H9 (cell line): ENCODE results near the gene CATSPERB. TPM values are rescaled to one million over a fixed set of nuclear protein-coding genes. Genes with fewer than 3 reads are reported as not detected.

Source experiments
- DNase-seq: peaks from one replicate; pipeline ENCODE4 v3.0.0-alpha.2; 2017
- H2AFZ ChIP-seq: one replicate; pipeline ENCODE4 v1.6.1; 2013; ENCODE audit warnings: mild to moderate bottlenecking, low read length, control low read depth, moderate library complexity
- H2AK5ac ChIP-seq: 2 replicates; pipeline ENCODE4 v1.6.1; 2013; ENCODE audit warnings: low read length, control low read depth, mixed read lengths; ENCODE audit not compliant: insufficient read length
- H2BK120ac ChIP-seq: one replicate; pipeline ENCODE4 v1.6.1; 2013; ENCODE audit warnings: low read depth, mild to moderate bottlenecking, low read length, control low read depth, inconsistent platforms; ENCODE audit not compliant: poor library complexity, severe bottlenecking
- H2BK12ac ChIP-seq: 2 replicates; pipeline ENCODE4 v1.6.1; 2013; ENCODE audit warnings: low read length, control low read depth, mixed read lengths, low read depth; ENCODE audit not compliant: insufficient read length
- H2BK15ac ChIP-seq: 2 replicates; pipeline ENCODE4 v1.6.1; 2013; ENCODE audit warnings: low read depth, low read length, control low read depth
- H2BK20ac ChIP-seq: one replicate; pipeline ENCODE4 v1.6.1; 2013; ENCODE audit warnings: low read depth, mild to moderate bottlenecking, low read length, control low read depth, inconsistent platforms; ENCODE audit not compliant: poor library complexity, severe bottlenecking
- H2BK5ac ChIP-seq: 2 replicates; pipeline ENCODE4 v1.6.1; 2013; ENCODE audit warnings: low read length, control low read depth, mixed read lengths; ENCODE audit not compliant: insufficient read length
- H3K14ac ChIP-seq: 2 replicates; pipeline ENCODE4 v1.6.1; 2013; ENCODE audit warnings: low read length, control low read depth; ENCODE audit not compliant: insufficient read depth
- H3K18ac ChIP-seq: 2 replicates; pipeline ENCODE4 v1.6.1; 2013; ENCODE audit warnings: low read depth, mild to moderate bottlenecking, mixed read lengths, low read length, control low read depth; ENCODE audit not compliant: insufficient read length
- H3K23ac ChIP-seq: 2 replicates; pipeline ENCODE4 v1.6.1; 2013; ENCODE audit warnings: low read length, control low read depth, mixed read lengths, low read depth; ENCODE audit not compliant: insufficient read length
- H3K23me2 ChIP-seq: 2 replicates; pipeline ENCODE4 v1.6.1; 2013; ENCODE audit warnings: low read depth, mild to moderate bottlenecking, mixed read lengths, low read length, control low read depth; ENCODE audit not compliant: insufficient read length, poor library complexity, severe bottlenecking
- H3K27ac ChIP-seq: 2 replicates; pipeline ENCODE4 v1.5.1; 2013; ENCODE audit warnings: low read length, control low read depth, mixed read lengths, low read depth; ENCODE audit not compliant: insufficient read length
- H3K27me3 ChIP-seq: 2 replicates; pipeline ENCODE4 v1.6.1; 2013; ENCODE audit warnings: low read length, control low read depth, inconsistent platforms; ENCODE audit not compliant: insufficient read depth
- H3K4ac ChIP-seq: 2 replicates; pipeline ENCODE4 v1.6.1; 2013; ENCODE audit warnings: low read depth, mild to moderate bottlenecking, control low read depth, inconsistent platforms, low read length, moderate library complexity
- H3K4me1 ChIP-seq: 2 replicates; pipeline ENCODE4 v1.6.1; 2013; ENCODE audit warnings: low read length, control low read depth, inconsistent platforms; ENCODE audit not compliant: insufficient read depth
- H3K4me2 ChIP-seq: 2 replicates; pipeline ENCODE4 v1.6.1; 2013; ENCODE audit warnings: low read length, control low read depth, mixed read lengths; ENCODE audit not compliant: insufficient read length, insufficient read depth
- H3K56ac ChIP-seq: 2 replicates; pipeline ENCODE4 v1.6.1; 2013; ENCODE audit warnings: low read depth, mild to moderate bottlenecking, mixed read lengths, low read length, control low read depth; ENCODE audit not compliant: insufficient read length
- H3K79me1 ChIP-seq: 2 replicates; pipeline ENCODE4 v1.6.1; 2013; ENCODE audit warnings: low read depth, mild to moderate bottlenecking, moderate library complexity, low read length, control low read depth, inconsistent platforms; ENCODE audit not compliant: insufficient read depth, poor library complexity, severe bottlenecking
- H3K79me2 ChIP-seq: 2 replicates; pipeline ENCODE4 v1.6.1; 2013; ENCODE audit warnings: low read length, control low read depth, inconsistent platforms; ENCODE audit not compliant: insufficient read depth
- H3K9ac ChIP-seq: 2 replicates; pipeline ENCODE4 v1.6.1; 2013; ENCODE audit warnings: low read length, control low read depth, mixed read lengths; ENCODE audit not compliant: insufficient read length; ENCODE audit errors: extremely low read depth
- H3K9me3 ChIP-seq: one replicate; pipeline ENCODE4 v1.6.1; 2013; ENCODE audit warnings: low read depth, low read length, inconsistent platforms; ENCODE audit not compliant: control insufficient read depth
- H3T11ph ChIP-seq: one replicate; pipeline ENCODE4 v1.6.1; 2013; ENCODE audit warnings: mild to moderate bottlenecking, low read length, control low read depth, inconsistent platforms
- H4K20me1 ChIP-seq: one replicate; pipeline ENCODE4 v1.6.1; 2013; ENCODE audit not compliant: control insufficient read depth, insufficient read length, insufficient read depth
- H4K5ac ChIP-seq: 2 replicates; pipeline ENCODE4 v1.6.1; 2013; ENCODE audit warnings: low read depth, mild to moderate bottlenecking, mixed read lengths, low read length, control low read depth; ENCODE audit not compliant: insufficient read length
- H4K8ac ChIP-seq: replicated peaks from 2 replicates; pipeline ENCODE4 v1.6.1; 2013; ENCODE audit warnings: low read length, control low read depth, mixed read lengths, low read depth; ENCODE audit not compliant: insufficient read length
- H4K91ac ChIP-seq: 2 replicates; pipeline ENCODE4 v1.6.1; 2013; ENCODE audit warnings: low read depth, mild to moderate bottlenecking, moderate library complexity, mixed read lengths, low read length, control low read depth; ENCODE audit not compliant: insufficient read length
- H3K27ac Mint-ChIP-seq, 3 experiments: 2 replicates in 2 of 3; 3 replicates in 1 of 3; pipeline ENCODE4 v1.8.0; 2020 to 2021; ENCODE audit warnings: mixed read lengths in 3 of 3, mild to moderate bottlenecking in 1 of 3, moderate library complexity in 1 of 3
- H3K27me3 Mint-ChIP-seq: 2 replicates; pipeline ENCODE4 v1.8.0; 2021; ENCODE audit warnings: low read depth, mild to moderate bottlenecking, moderate library complexity, mixed read lengths
- H3K36me3 Mint-ChIP-seq, 3 experiments: 2 replicates in 2 of 3; 3 replicates in 1 of 3; pipeline ENCODE4 v1.8.0; 2020 to 2021; ENCODE audit warnings: low read depth in 3 of 3, mixed read lengths in 3 of 3; ENCODE audit not compliant: insufficient read depth in 1 of 3
- H3K4me1 Mint-ChIP-seq, 2 experiments: 2 replicates each; pipeline ENCODE4 v1.8.0; 2020; ENCODE audit warnings: mixed read lengths in 2 of 2
- H3K4me3 Mint-ChIP-seq, 2 experiments: 2 replicates in 1 of 2; 3 replicates in 1 of 2; pipeline ENCODE4 v1.8.0; 2020 to 2021; ENCODE audit warnings: mild to moderate bottlenecking in 2 of 2, mixed read lengths in 2 of 2, moderate library complexity in 1 of 2
- H3K9me3 Mint-ChIP-seq, 2 experiments: 2 replicates in 1 of 2; 3 replicates in 1 of 2; pipeline ENCODE4 v1.8.0; 2020; ENCODE audit warnings: mild to moderate bottlenecking in 2 of 2, mixed read lengths in 2 of 2, moderate library complexity in 1 of 2
- CTCF ChIP-seq: fragments of 200-600 bp; sonication (generic); conservative IDR thresholded peaks from 3 replicates; pipeline ENCODE4 v1.8.0; 2021; ENCODE audit warnings: antibody characterized with exemption, mild to moderate bottlenecking
- WGBS: extraction: QIAGEN DNeasy Blood & Tissue Kit; methylation state at CpG from one replicate; pipeline ENCODE4 v1.1.7; 2013; ENCODE audit warnings: missing lambda C conversion rate, low lambda C conversion rate, mixed read lengths; ENCODE audit not compliant: insufficient read length; ENCODE audit errors: extremely low coverage; 5-methylcytosine and 5-hydroxymethylcytosine counted together
- total RNA-seq: library from RNA; stranded (reverse); gene quantifications from 2 replicates; pipeline ENCODE4 v1.2.1, GENCODE V29; 2021

Gene CATSPERB
- total RNA-seq, 1 experiment from 2014 or later: 0.48 TPM

DNA sequence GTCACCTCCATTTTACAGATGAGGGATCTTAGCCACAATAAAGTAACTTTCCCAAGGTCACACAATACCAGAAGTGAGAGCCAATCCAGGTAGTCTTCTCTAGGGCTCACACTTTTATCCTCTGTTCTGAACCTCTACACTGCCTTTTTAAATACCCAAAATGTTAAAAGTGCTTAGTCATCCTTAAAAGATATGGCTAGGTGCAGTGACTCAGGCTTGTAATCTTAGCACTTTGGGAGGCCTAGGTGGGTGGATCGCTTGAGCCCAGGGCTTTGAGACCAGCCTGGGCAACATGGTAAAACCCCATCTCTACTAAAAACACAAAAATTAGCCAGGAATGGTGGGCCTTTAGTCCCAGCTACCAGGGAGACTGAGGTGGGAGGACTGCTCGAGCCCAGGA is 117.7 kb downstream of the CATSPERB start:
- Histone ChIP-seq H4K20me1 (no peaks in the 10 kb centered on the region), H3K14ac (no peak overlapping the region), H2BK12ac (no peak overlapping the region), H3K9me3 (no peaks in the 10 kb centered on the region), H3T11ph (no peak overlapping the region), H3K9ac (no peak overlapping the region), H4K8ac (no peak overlapping the region), H3K79me2 (no peaks in the 10 kb centered on the region), H3K56ac (no peak overlapping the region), H3K79me1 (no peaks in the 10 kb centered on the region), H2BK15ac (no peak overlapping the region), H4K91ac (no peak overlapping the region), H3K23ac (no peak overlapping the region), H3K23me2 (no peaks in the 10 kb centered on the region), H2BK120ac (no peak overlapping the region), H2AFZ (no peak overlapping the region), H3K4ac (no peak overlapping the region), H3K4me2 (no peak overlapping the region), H3K27me3 (no peaks in the 10 kb centered on the region), H3K27ac (no peak overlapping the region), H2BK20ac (no peak overlapping the region), H2BK5ac (no peak overlapping the region), H3K4me1 (no peaks in the 10 kb centered on the region), H3K18ac (no peak overlapping the region), H2AK5ac (no peak overlapping the region), H4K5ac (no peak overlapping the region)
- Mint-ChIP-seq H3K4me3 (no peak overlapping the region), H3K27ac (no peak overlapping the region), H3K27me3 (no peaks in the 10 kb centered on the region), H3K4me1 (peaks cover 0 to 9% of the 10 kb centered on the region in 2 experiments; a peak in 2 of 4 replicates), H3K9me3 (peaks cover 11 to 15% of the 10 kb centered on the region in 2 experiments), H3K36me3 (peaks cover 4 to 12% (median 8%) of the 10 kb centered on the region in 3 experiments; a peak in 5 of 7 replicates)
- no CpG with 5 or more reads among the region's 2 CpGs for WGBS
- no peak for DNase-seq
- TF ChIP-seq CTCF: no peak
